PC-3 (cell line): Measurements from ENCODE around the gene STX17. TPM values are rescaled to one million over a fixed set of nuclear protein-coding genes. Genes with fewer than 3 reads are reported as not detected.
A peak's percentile ranks its signal among the peaks of the same experiment; 100 is the strongest.
"Not testable (repeated sequence)": the region's sequence is repeated elsewhere in the genome, so short reads cannot be mapped to it uniquely, and the experiment has no call there.

Experiments
- ATAC-seq: fragments of 200-7000 bp; cut with Tn5 transposase; 2 replicates; pipeline ENCODE4 v1.9.1; 2020; ENCODE audit warnings: mild to moderate bottlenecking, moderate library complexity
- Bru-seq: library from RNA; stranded (reverse); fragments of 400-500 nt; gene quantifications from one replicate; lab custom pipeline; 2021; lab: Mats Ljungman, UMichigan
- BruChase-seq, 2 experiments: library from RNA; stranded (reverse); fragments of 400-500 nt; gene quantifications; one replicate each; lab custom pipeline; 2021; lab: Mats Ljungman, UMichigan
- BruUV-seq: library from RNA; stranded (reverse); fragments of 400-500 nt; replicated peaks from 2 replicates; lab custom pipeline; 2021; lab: Mats Ljungman, UMichigan
- CTCF ChIA-PET: fragments of 300-600 bp; sonication (Branson Sonifier 250); formaldehyde crosslinking; loops from one replicate; lab custom pipeline; 2022; ENCODE audit warnings: antibody characterized with exemption; lab: Charles Lee
- POLR2A ChIA-PET: fragments of 300-600 bp; sonication (Branson Sonifier 250); formaldehyde crosslinking; loops from one replicate; lab custom pipeline; 2022; ENCODE audit warnings: antibody characterized with exemption; ENCODE audit not compliant: unreplicated experiment; lab: Charles Lee
- DNase-seq: peaks from one replicate; pipeline ENCODE4 v3.0.0-alpha.2; 2015
- H2AFZ ChIP-seq: fragments of 300-600 bp; sonication (generic); 2 replicates; pipeline ENCODE4 v1.6.0; 2016; ENCODE audit warnings: antibody characterized with exemption, low read length
- H3F3A ChIP-seq: fragments of 300-600 bp; sonication (generic); one replicate; pipeline ENCODE4 v1.6.0; 2017; ENCODE audit warnings: antibody characterized with exemption, low read length, control low read depth, mild to moderate bottlenecking; ENCODE audit not compliant: unreplicated experiment
- H3K27ac ChIP-seq: fragments of 300-600 bp; sonication (generic); 2 replicates; pipeline ENCODE4 v1.5.1; 2016; ENCODE audit warnings: mild to moderate bottlenecking, low read length
- H3K27me3 ChIP-seq: fragments of 300-600 bp; sonication (generic); 2 replicates; pipeline ENCODE4 v1.6.1; 2016; ENCODE audit warnings: low read length, mixed read lengths
- H3K36me3 ChIP-seq: fragments of 300-600 bp; sonication (generic); 2 replicates; pipeline ENCODE4 v1.6.1; 2016; ENCODE audit warnings: low read depth, mixed run types, low read length, mixed read lengths
- H3K4me1 ChIP-seq: fragments of 300-600 bp; sonication (generic); 2 replicates; pipeline ENCODE4 v1.5.1; 2016; ENCODE audit warnings: low read length; ENCODE audit not compliant: insufficient read depth
- H3K4me2 ChIP-seq: fragments of 300-600 bp; sonication (generic); 2 replicates; pipeline ENCODE4 v1.6.0; 2016; ENCODE audit warnings: low read length
- H3K4me3 ChIP-seq: fragments of 300-600 bp; sonication (generic); 2 replicates; pipeline ENCODE4 v1.5.1; 2016; ENCODE audit warnings: mild to moderate bottlenecking, low read length, mixed read lengths
- H3K79me2 ChIP-seq: fragments of 300-600 bp; sonication (generic); 2 replicates; pipeline ENCODE4 v1.6.1; 2017; ENCODE audit warnings: low read length, mixed read lengths
- H3K9ac ChIP-seq: fragments of 300-600 bp; sonication (generic); 2 replicates; pipeline ENCODE4 v1.6.0; 2016; ENCODE audit warnings: mild to moderate bottlenecking, low read length
- H3K9me2 ChIP-seq: fragments of 300-600 bp; sonication (generic); replicated peaks from 2 replicates; pipeline ENCODE4 v1.6.1; 2016; ENCODE audit warnings: mixed run types, low read length, mixed read lengths
- H3K9me3 ChIP-seq: fragments of 300-600 bp; sonication (generic); 2 replicates; pipeline ENCODE4 v1.6.1; 2016; ENCODE audit warnings: low read length, mixed read lengths
- H4K20me1 ChIP-seq: fragments of 300-600 bp; sonication (generic); 2 replicates; pipeline ENCODE4 v1.6.1; 2016; ENCODE audit warnings: low read length, mixed read lengths
- CTCF ChIP-seq: fragments of 300-600 bp; sonication (generic); conservative IDR thresholded peaks from 2 replicates; pipeline ENCODE4 v1.5.1; 2017; ENCODE audit warnings: antibody characterized with exemption, low read depth, mild to moderate bottlenecking, low read length
- EZH2 ChIP-seq: fragments of 300-600 bp; sonication (generic); IDR thresholded peaks from one replicate; pipeline ENCODE4 v1.6.1; 2017; ENCODE audit warnings: antibody characterized with exemption, mild to moderate bottlenecking, low read length; ENCODE audit not compliant: unreplicated experiment
- EZH2phosphoT487 ChIP-seq: fragments of 300-600 bp; sonication (generic); IDR thresholded peaks from 2 replicates; pipeline ENCODE4 v1.6.1; 2018; ENCODE audit warnings: mild to moderate bottlenecking, antibody characterized with exemption, low read length, borderline replicate concordance
- intact Hi-C: fragments of 100-400 bp; cut with micrococcal nuclease; formaldehyde crosslinking; loops from 2 replicates; pipeline ENCODE4 v1.9.0; 2023
- long read RNA-seq: library from polyadenylated mRNA; unstranded; transcript quantifications from one replicate; pipeline ENCODE4 v2.0.0, GENCODE V29; 2021; ENCODE audit not compliant: unreplicated experiment
- total RNA-seq: library from RNA; depleted of rRNA; stranded (reverse); fragments of >200 nt; gene quantifications from 2 replicates; pipeline ENCODE4 v1.2.3, GENCODE V29; 2014; rRNA removed

The STX17 gene
- total RNA-seq (12.8 TPM in 2 replicates), Bru-seq, nascent RNA (percentile 63 among the genes with signal in this experiment), BruChase-seq, experiment 1, labeled RNA remaining after a 6-hour chase (percentile 59 among the genes with signal in this experiment), BruChase-seq, experiment 2, labeled RNA remaining after a 2-hour chase (percentile 69 among the genes with signal in this experiment)
- long read RNA-seq, transcript STX17-201 (8 exons, 2,713 nt): major isoform, 15 of 29 reads
- long read RNA-seq, partial matches to known transcripts: 2 of 29 reads
- long read RNA-seq, other reads (novel, unspliced or antisense): 11 of 29 reads

- Histone ChIP-seq H3K9ac (peak within 1 kb of the TSS; percentile 91), H3K4me1 (peaks cover 9% of the 10 kb centered on the region; the same call in 1 of the 2 replicates), H2AFZ (peak within 1 kb of the TSS; percentile 98), H3K4me3 (peak within 1 kb of the TSS; percentile 85), H3K36me3 (no peaks in the 10 kb centered on the region), H3K27me3 (no peaks in the 10 kb centered on the region), H4K20me1 (no peaks in the 10 kb centered on the region), H3F3A (no peaks in the 10 kb centered on the region), H3K27ac (peak within 1 kb of the TSS; percentile 69), H3K4me2 (peak within 1 kb of the TSS; percentile 98), H3K9me3 (no peaks in the 10 kb centered on the region), H3K9me2 (no peaks in the 10 kb centered on the region), H3K79me2 (peaks cover 29% of the 10 kb centered on the region)
- POLR2A ChIA-PET: interaction anchor here (0.5 kb wide), 1 partner anchor 8 kb away, joined by 6 read pairs; no protein-coding TSS in a partner anchor
- CTCF ChIA-PET: interaction anchor here (0.7 kb wide), 1 partner anchor 261 kb away, joined by 3 read pairs; no protein-coding TSS in a partner anchor
- DNase-seq: peak; percentile 60
- intact Hi-C loops: loop anchor here (1.0 to 10.0 kb wide), 3 partner anchors 34 to 108 kb away; no protein-coding TSS in a partner anchor
- TSS peak; percentile 41 for BruUV-seq
- TF ChIP-seq EZH2 (no peak), EZH2phosphoT487 (no peak), CTCF (no peak)
- peak; percentile 82 for ATAC-seq
Measured at GRCh38 chr9:99906403-99907207, at the start of gene STX17. STX17 (plus strand) TSS chr9:99906654; CDS start chr9:99915240, 8,586 bp downstream.

- H3K4me1 ChIP-seq, BruUV-seq, POLR2A ChIA-PET, DNase-seq, H3K9ac ChIP-seq, intact Hi-C loops, H3K36me3 ChIP-seq, H3K4me3 ChIP-seq, H3K9me2 ChIP-seq, H3K79me2 ChIP-seq, H4K20me1 ChIP-seq, H3K27ac ChIP-seq, H3K4me2 ChIP-seq, H3K9me3 ChIP-seq, ATAC-seq, H2AFZ ChIP-seq, H3F3A ChIP-seq, H3K27me3 ChIP-seq, CTCF ChIA-PET: not testable (repeated sequence)
Measured at GRCh38 chr9:99857576-99857975, 48.9 kb upstream of the STX17 start.

GRCh38 chr9:99858087-99858486, 48.4 kb upstream of the STX17 start:
- H3K9ac ChIP-seq: no peak overlapping the region
- POLR2A ChIA-PET: no interaction called here
- no peaks in the 10 kb centered on the region for H3K27me3 ChIP-seq
- no peaks in the 10 kb centered on the region for H3K9me3 ChIP-seq
- H3K4me2 ChIP-seq: no peak overlapping the region
- no peak overlapping the region for H3K27ac ChIP-seq
- no TSS peak for BruUV-seq
- H3K79me2 ChIP-seq: no peaks in the 10 kb centered on the region
- H4K20me1 ChIP-seq: no peaks in the 10 kb centered on the region
- CTCF ChIA-PET: no interaction called here
- H2AFZ ChIP-seq: no peak overlapping the region
- DNase-seq (no peak), ATAC-seq (no peak)
- no peaks in the 10 kb centered on the region for H3K4me1 ChIP-seq
- H3K36me3 ChIP-seq: no peaks in the 10 kb centered on the region
- H3F3A ChIP-seq: no peaks in the 10 kb centered on the region
- no peaks in the 10 kb centered on the region for H3K9me2 ChIP-seq
- intact Hi-C loops: no loop called here
- TF ChIP-seq CTCF: no peak
- no peak for TF ChIP-seq EZH2phosphoT487
- TF ChIP-seq EZH2: no peak
- no peak overlapping the region for H3K4me3 ChIP-seq
